ENCODE measurements around the gene CFAP92.

DNA sequence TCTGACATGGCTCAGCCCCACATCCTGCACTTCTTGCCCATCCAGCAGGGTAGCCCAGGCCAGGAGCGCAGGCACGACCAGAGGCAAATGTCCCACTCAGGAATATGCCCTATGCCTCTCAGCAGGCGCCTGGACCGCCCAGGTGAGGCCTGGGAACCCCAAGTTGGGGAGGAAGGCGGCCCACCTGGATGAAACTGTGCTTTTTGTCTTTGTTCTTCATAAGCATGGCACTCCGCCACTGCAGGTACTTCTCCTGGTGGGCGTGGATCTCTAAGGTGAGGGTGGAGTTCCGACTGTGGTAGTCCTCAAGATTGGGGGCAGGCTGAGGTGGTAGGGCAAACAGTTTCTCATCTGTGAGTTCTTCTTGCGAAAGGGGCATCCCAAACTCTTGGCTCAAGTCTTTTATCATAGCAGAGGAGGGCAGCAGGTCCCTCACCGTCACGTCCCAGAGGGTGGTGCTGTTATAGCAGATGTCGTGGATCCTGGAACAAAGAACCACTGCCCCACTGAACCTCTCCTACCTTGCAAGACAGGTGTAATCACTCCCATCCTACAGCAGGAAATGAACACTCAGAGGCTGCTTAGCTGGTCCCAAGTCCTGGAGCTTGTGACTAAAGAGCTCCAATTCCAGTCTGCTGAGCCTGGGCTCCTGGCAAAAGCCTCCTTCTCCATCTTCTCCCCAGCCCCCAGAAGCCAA lies 61.2 kb downstream of the CFAP92 start:
- TF ChIP-seq, protein P1, sequence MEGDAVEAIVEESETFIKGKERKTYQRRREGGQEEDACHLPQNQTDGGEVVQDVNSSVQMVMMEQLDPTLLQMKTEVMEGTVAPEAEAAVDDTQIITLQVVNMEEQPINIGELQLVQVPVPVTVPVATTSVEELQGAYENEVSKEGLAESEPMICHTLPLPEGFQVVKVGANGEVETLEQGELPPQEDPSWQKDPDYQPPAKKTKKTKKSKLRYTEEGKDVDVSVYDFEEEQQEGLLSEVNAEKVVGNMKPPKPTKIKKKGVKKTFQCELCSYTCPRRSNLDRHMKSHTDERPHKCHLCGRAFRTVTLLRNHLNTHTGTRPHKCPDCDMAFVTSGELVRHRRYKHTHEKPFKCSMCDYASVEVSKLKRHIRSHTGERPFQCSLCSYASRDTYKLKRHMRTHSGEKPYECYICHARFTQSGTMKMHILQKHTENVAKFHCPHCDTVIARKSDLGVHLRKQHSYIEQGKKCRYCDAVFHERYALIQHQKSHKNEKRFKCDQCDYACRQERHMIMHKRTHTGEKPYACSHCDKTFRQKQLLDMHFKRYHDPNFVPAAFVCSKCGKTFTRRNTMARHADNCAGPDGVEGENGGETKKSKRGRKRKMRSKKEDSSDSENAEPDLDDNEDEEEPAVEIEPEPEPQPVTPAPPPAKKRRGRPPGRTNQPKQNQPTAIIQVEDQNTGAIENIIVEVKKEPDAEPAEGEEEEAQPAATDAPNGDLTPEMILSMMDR (IDR thresholded peaks at IDR 0.05; ENCODE audit: low read length): no peak
- no peak for TF ChIP-seq EZH2 (IDR thresholded peaks at IDR 0.05; ENCODE audit: borderline replicate concordance, low read length)

Data from OCI-LY1 (cell line).